Mucosa of descending colon (tissue), 3 donors: ENCODE results near the gene C5orf34. TPM values are rescaled to one million over a fixed set of nuclear protein-coding genes. Genes with fewer than 3 reads are reported as not detected.

Experiments used
- ATAC-seq: fragments of 200-7000 bp; cut with Tn5 transposase; one replicate; pipeline ENCODE4 v1.9.1; 2020; ENCODE audit warnings: mild to moderate bottlenecking, moderate library complexity
- DNase-seq, 3 donors: peaks; one replicate each; pipeline ENCODE4 v3.0.0-alpha.2; 2020
- H3K36me3 ChIP-seq: fragments of 200-600 bp; one replicate; pipeline ENCODE4 v1.8.0; 2021; ENCODE audit warnings: low read depth, mild to moderate bottlenecking
- H3K4me1 ChIP-seq: fragments of 200-600 bp; one replicate; pipeline ENCODE4 v1.8.0; 2021; ENCODE audit warnings: low read depth, mild to moderate bottlenecking
- H3K4me3 ChIP-seq: fragments of 200-600 bp; one replicate; pipeline ENCODE4 v1.8.0; 2021; ENCODE audit warnings: mild to moderate bottlenecking
- H3K9me3 ChIP-seq: fragments of 200-600 bp; one replicate; pipeline ENCODE4 v1.8.0; 2021; ENCODE audit warnings: mild to moderate bottlenecking
- CTCF ChIP-seq: fragments of 200-600 bp; IDR thresholded peaks from one replicate; pipeline ENCODE4 v1.8.0; 2022; ENCODE audit warnings: antibody characterized with exemption, mild to moderate bottlenecking
- intact Hi-C, 2 donors: fragments of 100-400 bp; cut with DNase I in 1 of 2; cut with micrococcal nuclease in 1 of 2; formaldehyde crosslinking; loops; one replicate each; pipeline versions ENCODE4 v1.11.0 to v1.11.1; 2022; cut with DNase I, micrococcal nuclease
- long read RNA-seq, 2 donors: library from polyadenylated mRNA; unstranded; transcript quantifications; one replicate each; pipeline ENCODE4 v2.0.0, GENCODE V29; 2019 to 2021
- total RNA-seq, 3 donors: library from RNA; stranded (reverse); fragmentation: NEBNext Ultra II Directional in 2 of 3; extraction: Animal tissue kit (Norgen Biotek cat#: 25700) in 2 of 3; gene quantifications; one replicate each; pipeline versions ENCODE4 v1.2.1 to v1.2.4, GENCODE V29; 2021 to 2023
- donor health status: DM: no; HTN: no; CAD: no; lungs with moderate emphysema.
- donor health status: DM: no; HTN: no; CAD: no.
- donor health status: DM: no; HTN: yes; CAD: no.

C5orf34 gene, protein sequence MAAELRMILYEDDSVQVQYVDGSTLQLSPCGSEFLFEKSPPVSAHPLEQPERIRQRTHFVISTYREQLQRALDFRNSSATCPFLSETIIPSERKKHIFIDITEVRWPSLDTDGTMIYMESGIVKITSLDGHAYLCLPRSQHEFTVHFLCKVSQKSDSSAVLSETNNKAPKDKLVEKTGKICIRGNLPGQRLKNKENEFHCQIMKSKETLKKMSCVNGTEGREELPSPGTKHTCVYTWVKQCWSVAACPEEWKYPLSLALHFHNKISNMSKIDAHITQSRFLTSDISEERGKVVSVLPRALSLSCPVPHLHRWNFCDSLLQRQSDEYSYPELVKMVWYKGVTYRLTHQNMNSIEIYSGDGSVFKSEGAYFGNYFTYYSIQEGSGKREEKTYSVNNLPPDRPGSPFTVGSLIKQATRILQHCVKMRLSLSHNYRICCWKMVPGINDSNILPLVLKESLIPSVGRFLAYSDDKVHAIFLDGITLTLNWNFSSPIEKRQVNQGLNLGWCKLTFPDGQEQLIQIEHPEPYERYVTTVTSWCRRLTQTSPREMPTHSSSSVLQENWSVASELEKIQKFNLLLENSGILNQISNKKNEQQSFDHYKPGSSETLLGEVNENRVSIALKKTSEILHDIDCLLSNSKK
- 1 to 10 TPM; 1.3 to 2.9 (median 1.7) TPM for total RNA-seq
- long read RNA-seq, donor 1, partial matches to known transcripts = 0 of 2 reads
- long read RNA-seq, donor 1, other reads (novel, unspliced or antisense) = 2 of 2 reads
- long read RNA-seq, donor 2, partial matches to known transcripts = 0 of 4 reads
- long read RNA-seq, donor 2, other reads (novel, unspliced or antisense) = 3 of 4 reads

- ATAC-seq = peak; percentile 100
- H3K9me3 ChIP-seq = no peaks in the 10 kb centered on the region
- no peaks in the 10 kb centered on the region for H3K36me3 ChIP-seq
- peaks cover 4% of the 10 kb centered on the region for H3K4me1 ChIP-seq
- peak; percentile 97 to 99 (median 98) for DNase-seq
- intact Hi-C loops = no loop called here
- TF ChIP-seq CTCF = no peak
- peak within 1 kb of the TSS; percentile 10 for H3K4me3 ChIP-seq
Observed at GRCh38 chr5:43514816-43515677, at the start of gene C5orf34. C5orf34 (minus strand) TSS chr5:43515148; CDS start chr5:43509339, 5,809 bp downstream.

DNA sequence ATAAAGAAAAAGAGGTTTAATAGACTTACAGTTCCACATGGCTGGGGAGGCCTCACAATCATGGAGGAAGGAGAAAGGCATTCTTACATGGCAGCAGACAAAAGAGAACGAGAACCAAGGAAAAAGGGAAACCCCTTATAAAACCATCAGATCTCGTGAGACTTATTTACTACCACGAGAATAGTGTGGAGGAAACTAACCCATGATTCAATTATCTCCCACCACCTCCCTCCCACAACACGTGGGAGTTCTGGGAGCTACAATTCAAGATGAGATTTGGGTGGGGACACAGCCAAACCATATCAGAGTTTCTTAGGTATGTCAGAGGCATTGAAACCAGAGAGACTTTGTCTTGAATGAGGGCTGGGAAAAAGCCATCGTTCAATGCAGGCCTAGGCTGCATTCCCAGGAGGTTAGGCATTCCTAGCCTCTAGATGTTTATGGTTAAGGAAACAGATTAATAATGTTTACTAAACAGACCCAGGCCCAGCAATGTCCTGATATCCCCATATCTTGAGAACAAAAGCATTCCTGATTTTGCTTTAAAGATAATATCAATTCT, 49.4 kb upstream of the C5orf34 start:
- intact Hi-C loops = no loop called here
- no peak for TF ChIP-seq CTCF
- ATAC-seq (no peak), DNase-seq (no peak)
- Histone ChIP-seq H3K36me3 (no peaks in the 10 kb centered on the region), H3K4me3 (no peak overlapping the region), H3K9me3 (no peaks in the 10 kb centered on the region), H3K4me1 (no peaks in the 10 kb centered on the region)

DNA sequence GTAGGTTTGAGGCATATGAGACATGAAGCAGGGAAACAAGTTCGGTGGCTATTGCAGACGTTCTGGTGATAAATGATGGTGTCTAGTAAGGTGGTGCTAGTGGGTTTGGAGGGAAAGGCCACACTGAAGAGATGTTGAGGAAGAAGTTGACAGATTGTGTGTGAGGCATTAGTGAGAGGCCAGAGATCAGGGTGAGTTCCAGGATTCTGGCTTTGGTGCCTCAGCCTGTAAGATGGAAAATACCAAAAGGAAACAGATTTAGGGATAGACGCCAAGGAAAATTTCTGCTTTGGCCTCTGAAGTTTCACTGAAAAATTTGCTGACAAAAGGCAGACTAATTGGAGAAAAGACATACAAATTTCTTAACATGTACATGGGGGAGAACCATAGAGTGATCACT, 48.4 kb upstream of the C5orf34 start:
- no peak for ATAC-seq
- no peaks in the 10 kb centered on the region for H3K4me1 ChIP-seq
- no peak for DNase-seq
- H3K4me3 ChIP-seq = no peak overlapping the region
- no peaks in the 10 kb centered on the region for H3K9me3 ChIP-seq
- no peak for TF ChIP-seq CTCF
- H3K36me3 ChIP-seq = no peaks in the 10 kb centered on the region
- intact Hi-C loops = no loop called here

GRCh38 chr5:43561356-43561755, 46.4 kb upstream of the C5orf34 start:
- TF ChIP-seq CTCF = no peak
- H3K4me3 ChIP-seq = no peak overlapping the region
- no peaks in the 10 kb centered on the region for H3K36me3 ChIP-seq
- ATAC-seq (no peak), DNase-seq (no peak)
- H3K9me3 ChIP-seq = no peaks in the 10 kb centered on the region
- intact Hi-C loops = no loop called here
- H3K4me1 ChIP-seq = peaks cover 5% of the 10 kb centered on the region

GRCh38 chr5:43560128-43560527, 45.2 kb upstream of the C5orf34 start:
- no peak for TF ChIP-seq CTCF
- H3K9me3 ChIP-seq = no peaks in the 10 kb centered on the region
- ATAC-seq (no peak), DNase-seq (no peak)
- intact Hi-C loops = no loop called here
- no peaks in the 10 kb centered on the region for H3K36me3 ChIP-seq
- H3K4me3 ChIP-seq = no peak overlapping the region
- peaks cover 11% of the 10 kb centered on the region for H3K4me1 ChIP-seq
